ENCODE data around the gene TRIM2.

GRCh38 chr4:153371701-153372234 lies 167.5 kb downstream of the TRIM2 start:
- TF ChIP-seq GABPA (IDR thresholded peaks at IDR 0.05; ENCODE audit: low read depth) (no peak), CTCF (IDR thresholded peaks at IDR 0.05; ENCODE audit: insufficient read depth, low read length) (no peak), POLR2AphosphoS5 (IDR thresholded peaks at IDR 0.05; ENCODE audit: low read depth) (no peak)

All from HL-60 (cell line).